K562 (cell line): Measurements from ENCODE around the gene MYO1A. TPM values are rescaled to one million over a fixed set of nuclear protein-coding genes. Genes with fewer than 3 reads are reported as not detected.

Source experiments
- BRF2 ChIP-seq: IDR thresholded peaks from 3 replicates; pipeline ENCODE4 v1.6.1; 2011; ENCODE audit warnings: borderline replicate concordance, mild to moderate bottlenecking; ENCODE audit not compliant: insufficient read length, insufficient read depth
- CCNT2 ChIP-seq: IDR thresholded peaks from 2 replicates; pipeline ENCODE4 v1.6.1; 2011; ENCODE audit warnings: borderline replicate concordance, low read depth, mild to moderate bottlenecking, moderate library complexity, mixed read lengths, low read length; ENCODE audit not compliant: insufficient read length; ENCODE audit errors: extremely low read depth
- CUX1 ChIP-seq: fragments of 200-800 bp; sonication (Bioruptor generic); IDR thresholded peaks from 2 replicates; pipeline ENCODE4 v1.6.1; 2016; ENCODE audit warnings: missing genetic modification characterization, missing compliant biosample characterization
- HOXB6 ChIP-seq: fragments of 250-450 bp; sonication (Bioruptor Pico); IDR thresholded peaks from 2 replicates; pipeline ENCODE4 v1.5.1; 2022; ENCODE audit warnings: mild to moderate bottlenecking, borderline replicate concordance
- HSF4 ChIP-seq: fragments of 250-450 bp; sonication (Bioruptor Pico); IDR thresholded peaks from 2 replicates; pipeline ENCODE4 v2.1.2; 2022; ENCODE audit warnings: mild to moderate bottlenecking, moderate library complexity, borderline replicate concordance
- MEF2D ChIP-seq: conservative IDR thresholded peaks from 2 replicates; pipeline ENCODE4 v1.6.1; 2016; ENCODE audit warnings: low read depth, missing genetic modification characterization, missing compliant biosample characterization
- MEIS2 ChIP-seq: fragments of 450-650 bp; IDR thresholded peaks from 2 replicates; pipeline ENCODE4 v1.6.1; 2014; ENCODE audit warnings: mild to moderate bottlenecking; ENCODE audit not compliant: partially characterized antibody
- NCOA1 ChIP-seq: fragments of 450-650 bp; IDR thresholded peaks from 2 replicates; pipeline ENCODE4 v1.6.1; 2016; ENCODE audit warnings: low read depth
- NCOA6 ChIP-seq: fragments of 450-650 bp; IDR thresholded peaks from 2 replicates; pipeline ENCODE4 v1.6.1; 2017; ENCODE audit warnings: mild to moderate bottlenecking
- NFE2L1 ChIP-seq: fragments of 450-650 bp; IDR thresholded peaks from 2 replicates; pipeline ENCODE4 v1.6.1; 2016; ENCODE audit warnings: missing genetic modification characterization, low read depth, mild to moderate bottlenecking, missing compliant biosample characterization, moderate library complexity, borderline replicate concordance
- PRPF4 ChIP-seq: fragments of 200-400 bp; formaldehyde crosslinking; IDR thresholded peaks from one replicate; pipeline ENCODE4 v1.6.1; 2017; ENCODE audit warnings: low read length, low read depth, mild to moderate bottlenecking; ENCODE audit not compliant: insufficient read depth, poor library complexity, severe bottlenecking
- RCOR1 ChIP-seq, 2 experiments: IDR thresholded peaks; 2 replicates each; pipeline ENCODE4 v1.6.1; 2012; ENCODE audit warnings: low read depth in 2 of 2, low read length in 2 of 2, borderline replicate concordance in 1 of 2, improper control_type of control experiment in 1 of 2
- SLC30A9 ChIP-seq: fragments of 250-450 bp; sonication (Bioruptor Pico); IDR thresholded peaks from 2 replicates; pipeline ENCODE4 v1.8.0; 2022; ENCODE audit warnings: mild to moderate bottlenecking, moderate library complexity
- SMARCB1 ChIP-seq: IDR thresholded peaks from 2 replicates; pipeline ENCODE4 v1.6.1; 2011; ENCODE audit warnings: improper control_type of control experiment, low read depth; ENCODE audit not compliant: insufficient read length
- TAF7 ChIP-seq: fragments of 450-650 bp; IDR thresholded peaks from 2 replicates; pipeline ENCODE4 v1.6.1; 2016; ENCODE audit warnings: missing genetic modification characterization, missing compliant biosample characterization
- XRCC4 ChIP-seq: IDR thresholded peaks from one replicate; pipeline ENCODE4 v1.6.1; 2011; ENCODE audit not compliant: insufficient read depth, insufficient read length; ENCODE audit errors: extremely low read depth
- ZNF121 ChIP-seq: sonication (generic); formaldehyde crosslinking; conservative IDR thresholded peaks from 2 replicates; pipeline ENCODE4 v1.8.0; 2022; ENCODE audit warnings: missing genetic modification reagents
- ZNF146 ChIP-seq: IDR thresholded peaks from one replicate; pipeline ENCODE4 v1.6.1; 2018; ENCODE audit warnings: missing compliant biosample characterization; ENCODE audit not compliant: unreplicated experiment
- ZNF384 ChIP-seq: IDR thresholded peaks from 2 replicates; pipeline ENCODE4 v1.6.1; 2012; ENCODE audit warnings: low read depth, low read length, improper control_type of control experiment
- ZNF695 ChIP-seq: fragments of 450-650 bp; formaldehyde crosslinking; IDR thresholded peaks from 2 replicates; pipeline ENCODE4 v1.4.0; 2020; ENCODE audit warnings: mild to moderate bottlenecking, moderate library complexity
- ZNF780A ChIP-seq: fragments of 250-450 bp; sonication (Bioruptor Pico); IDR thresholded peaks from 2 replicates; pipeline ENCODE4 v1.5.0; 2021; ENCODE audit warnings: mild to moderate bottlenecking
- polyA plus RNA-seq, 8 experiments: library from polyadenylated mRNA; depleted of rRNA in 4 of 8; stranded (reverse) in 5 of 8; unstranded in 3 of 8; fragments of >200 nt; fragmentation: Nextera tagmentation in 2 of 8; fragmentation: Illumina TruSeq in 1 of 8; extraction: Ambion mirVana in 2 of 8; extraction: Trizol in 1 of 8; gene quantifications; 2 replicates each; pipeline versions ENCODE4 v1.2.1 to v1.2.3, GENCODE V29; 2011 to 2014; ENCODE audit warnings: inconsistent platforms in 1 of 8, missing spikeins in 1 of 8
- total RNA-seq, 7 experiments: library from RNA; depleted of rRNA in 6 of 7; stranded (reverse); fragments of >200 nt in 6 of 7; fragmentation: Illumina TruSeq in 2 of 7; extraction: Trizol in 2 of 7; gene quantifications; 2 replicates each; pipeline versions ENCODE4 v1.2.1 to v1.2.3, GENCODE V29; 2011 to 2021; ENCODE audit warnings: low replicate concordance in 1 of 7
- TF ChIP-seq, protein P1 (sequence below): sonication (generic); formaldehyde crosslinking; IDR thresholded peaks from 2 replicates; pipeline ENCODE4 v1.8.1; 2022; ENCODE audit warnings: missing genetic modification reagents

MYO1A gene
- total and polyA plus RNA-seq, 9 of the 15 experiments (the other 6 are each of a cell fraction or from before 2014, with no cell fraction given): 0.03 to 0.29 (median 0.14) TPM; not detected in 2

DNA sequence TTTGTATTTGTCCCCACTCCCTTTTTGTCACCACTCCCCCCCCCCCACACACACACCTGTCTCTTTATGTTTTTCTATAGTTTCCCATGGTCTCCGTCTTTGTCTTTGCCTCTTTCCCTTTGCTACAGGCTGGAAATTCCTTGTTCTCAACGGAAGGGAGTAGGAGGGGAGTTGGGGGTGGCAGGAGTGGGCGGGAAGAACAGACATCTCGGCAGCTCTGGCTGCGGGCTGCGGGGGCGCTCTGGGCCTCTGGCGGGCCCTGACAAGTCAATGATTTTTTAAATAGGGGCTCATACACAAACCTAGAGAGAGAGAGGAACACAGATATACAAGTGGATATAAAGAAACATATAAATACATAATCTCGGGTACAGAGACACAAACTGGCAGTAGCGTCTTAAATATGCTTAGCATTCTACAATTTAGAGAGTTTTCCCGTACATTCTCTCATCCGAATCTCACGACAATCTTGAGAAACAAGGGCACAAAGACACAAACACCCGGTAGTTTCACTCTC, 36.6 kb upstream of the MYO1A start (continued):
- TF ChIP-seq PRPF4: no peak
- TF ChIP-seq ZNF121 (CRISPR knock-in tag): no peak
- no peak for TF ChIP-seq SMARCB1
- no peak for TF ChIP-seq ZNF695
- TF ChIP-seq NCOA1: no peak
- no peak for TF ChIP-seq ZNF780A
- no peak for TF ChIP-seq ZNF384
- no peak for TF ChIP-seq MEF2D (tag)
- no peak for TF ChIP-seq XRCC4
- TF ChIP-seq BRF2: no peak
- no peak for TF ChIP-seq SLC30A9
- TF ChIP-seq NFE2L1 (tag): no peak
- no peak for TF ChIP-seq HOXB6 (CRISPR knock-in tag)
- TF ChIP-seq NCOA6: no peak
- TF ChIP-seq CCNT2: no peak
- TF ChIP-seq, protein P1, sequence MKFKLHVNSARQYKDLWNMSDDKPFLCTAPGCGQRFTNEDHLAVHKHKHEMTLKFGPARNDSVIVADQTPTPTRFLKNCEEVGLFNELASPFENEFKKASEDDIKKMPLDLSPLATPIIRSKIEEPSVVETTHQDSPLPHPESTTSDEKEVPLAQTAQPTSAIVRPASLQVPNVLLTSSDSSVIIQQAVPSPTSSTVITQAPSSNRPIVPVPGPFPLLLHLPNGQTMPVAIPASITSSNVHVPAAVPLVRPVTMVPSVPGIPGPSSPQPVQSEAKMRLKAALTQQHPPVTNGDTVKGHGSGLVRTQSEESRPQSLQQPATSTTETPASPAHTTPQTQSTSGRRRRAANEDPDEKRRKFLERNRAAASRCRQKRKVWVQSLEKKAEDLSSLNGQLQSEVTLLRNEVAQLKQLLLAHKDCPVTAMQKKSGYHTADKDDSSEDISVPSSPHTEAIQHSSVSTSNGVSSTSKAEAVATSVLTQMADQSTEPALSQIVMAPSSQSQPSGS: no peak
- TF ChIP-seq RCOR1 (IDR thresholded peaks at IDR 0.05; ENCODE audit: borderline replicate concordance in 1 of 2, low read depth in 2 of 2, low read length in 2 of 2): no peak
- TF ChIP-seq ZNF146 (CRISPR knock-in tag): no peak
- TF ChIP-seq CUX1 (CRISPR knock-in tag): no peak
- TF ChIP-seq MEIS2: no peak
- TF ChIP-seq HSF4 (CRISPR knock-in tag): no peak
- no peak for TF ChIP-seq TAF7 (tag)
